PC-3 (cell line): ENCODE data around the gene RAD1. TPM values are rescaled to one million over a fixed set of nuclear protein-coding genes. Genes with fewer than 3 reads are reported as not detected.

Experiments
- ATAC-seq: fragments of 200-7000 bp; cut with Tn5 transposase; 2 replicates; pipeline ENCODE4 v1.9.1; 2020; ENCODE audit warnings: mild to moderate bottlenecking, moderate library complexity
- BruUV-seq: library from RNA; stranded (reverse); fragments of 400-500 nt; replicated peaks from 2 replicates; lab custom pipeline; 2021; lab: Mats Ljungman, UMichigan
- CTCF ChIA-PET: fragments of 300-600 bp; sonication (Branson Sonifier 250); formaldehyde crosslinking; loops from one replicate; lab custom pipeline; 2022; ENCODE audit warnings: antibody characterized with exemption; lab: Charles Lee
- POLR2A ChIA-PET: fragments of 300-600 bp; sonication (Branson Sonifier 250); formaldehyde crosslinking; loops from one replicate; lab custom pipeline; 2022; ENCODE audit warnings: antibody characterized with exemption; ENCODE audit not compliant: unreplicated experiment; lab: Charles Lee
- DNase-seq: peaks from one replicate; pipeline ENCODE4 v3.0.0-alpha.2; 2015
- H2AFZ ChIP-seq: fragments of 300-600 bp; sonication (generic); 2 replicates; pipeline ENCODE4 v1.6.0; 2016; ENCODE audit warnings: antibody characterized with exemption, low read length
- H3F3A ChIP-seq: fragments of 300-600 bp; sonication (generic); one replicate; pipeline ENCODE4 v1.6.0; 2017; ENCODE audit warnings: antibody characterized with exemption, low read length, control low read depth, mild to moderate bottlenecking; ENCODE audit not compliant: unreplicated experiment
- H3K27ac ChIP-seq: fragments of 300-600 bp; sonication (generic); 2 replicates; pipeline ENCODE4 v1.5.1; 2016; ENCODE audit warnings: mild to moderate bottlenecking, low read length
- H3K27me3 ChIP-seq: fragments of 300-600 bp; sonication (generic); 2 replicates; pipeline ENCODE4 v1.6.1; 2016; ENCODE audit warnings: low read length, mixed read lengths
- H3K36me3 ChIP-seq: fragments of 300-600 bp; sonication (generic); 2 replicates; pipeline ENCODE4 v1.6.1; 2016; ENCODE audit warnings: low read depth, mixed run types, low read length, mixed read lengths
- H3K4me1 ChIP-seq: fragments of 300-600 bp; sonication (generic); 2 replicates; pipeline ENCODE4 v1.5.1; 2016; ENCODE audit warnings: low read length; ENCODE audit not compliant: insufficient read depth
- H3K4me2 ChIP-seq: fragments of 300-600 bp; sonication (generic); 2 replicates; pipeline ENCODE4 v1.6.0; 2016; ENCODE audit warnings: low read length
- H3K4me3 ChIP-seq: fragments of 300-600 bp; sonication (generic); 2 replicates; pipeline ENCODE4 v1.5.1; 2016; ENCODE audit warnings: mild to moderate bottlenecking, low read length, mixed read lengths
- H3K79me2 ChIP-seq: fragments of 300-600 bp; sonication (generic); 2 replicates; pipeline ENCODE4 v1.6.1; 2017; ENCODE audit warnings: low read length, mixed read lengths
- H3K9ac ChIP-seq: fragments of 300-600 bp; sonication (generic); 2 replicates; pipeline ENCODE4 v1.6.0; 2016; ENCODE audit warnings: mild to moderate bottlenecking, low read length
- H3K9me2 ChIP-seq: fragments of 300-600 bp; sonication (generic); replicated peaks from 2 replicates; pipeline ENCODE4 v1.6.1; 2016; ENCODE audit warnings: mixed run types, low read length, mixed read lengths
- H3K9me3 ChIP-seq: fragments of 300-600 bp; sonication (generic); 2 replicates; pipeline ENCODE4 v1.6.1; 2016; ENCODE audit warnings: low read length, mixed read lengths
- H4K20me1 ChIP-seq: fragments of 300-600 bp; sonication (generic); 2 replicates; pipeline ENCODE4 v1.6.1; 2016; ENCODE audit warnings: low read length, mixed read lengths
- EZH2 ChIP-seq: fragments of 300-600 bp; sonication (generic); IDR thresholded peaks from one replicate; pipeline ENCODE4 v1.6.1; 2017; ENCODE audit warnings: antibody characterized with exemption, mild to moderate bottlenecking, low read length; ENCODE audit not compliant: unreplicated experiment
- EZH2phosphoT487 ChIP-seq: fragments of 300-600 bp; sonication (generic); IDR thresholded peaks from 2 replicates; pipeline ENCODE4 v1.6.1; 2018; ENCODE audit warnings: mild to moderate bottlenecking, antibody characterized with exemption, low read length, borderline replicate concordance
- intact Hi-C: fragments of 100-400 bp; cut with micrococcal nuclease; formaldehyde crosslinking; loops from 2 replicates; pipeline ENCODE4 v1.9.0; 2023
- total RNA-seq: library from RNA; depleted of rRNA; stranded (reverse); fragments of >200 nt; gene quantifications from 2 replicates; pipeline ENCODE4 v1.2.3, GENCODE V29; 2014
- TF ChIP-seq, protein P1 (sequence below): fragments of 300-600 bp; sonication (generic); conservative IDR thresholded peaks from 2 replicates; pipeline ENCODE4 v1.5.1; 2017; ENCODE audit warnings: antibody characterized with exemption, low read depth, mild to moderate bottlenecking, low read length

RAD1 gene
- total RNA-seq, 1 experiment from 2014 or later = 62.5 TPM

DNA sequence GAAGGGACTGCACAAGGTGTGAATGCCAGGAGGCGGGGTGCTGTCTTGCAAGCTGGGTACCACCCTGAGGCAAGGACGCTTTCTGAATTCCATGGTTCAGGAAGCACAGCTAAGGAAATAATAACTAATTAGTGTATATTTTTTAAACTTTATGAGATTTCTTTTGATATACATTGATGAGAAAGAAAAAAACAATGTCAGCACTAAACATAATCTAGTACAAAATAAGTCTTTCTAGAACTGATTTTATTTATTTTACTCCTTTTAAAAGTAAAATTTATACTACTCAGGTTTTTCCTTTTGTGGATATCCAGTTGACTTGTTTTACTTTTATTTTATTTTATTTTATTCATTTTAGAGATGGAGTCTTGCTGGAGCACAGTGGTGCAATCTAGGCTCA lies 17.6 kb upstream of the RAD1 start:
- ATAC-seq = no peak

DNA sequence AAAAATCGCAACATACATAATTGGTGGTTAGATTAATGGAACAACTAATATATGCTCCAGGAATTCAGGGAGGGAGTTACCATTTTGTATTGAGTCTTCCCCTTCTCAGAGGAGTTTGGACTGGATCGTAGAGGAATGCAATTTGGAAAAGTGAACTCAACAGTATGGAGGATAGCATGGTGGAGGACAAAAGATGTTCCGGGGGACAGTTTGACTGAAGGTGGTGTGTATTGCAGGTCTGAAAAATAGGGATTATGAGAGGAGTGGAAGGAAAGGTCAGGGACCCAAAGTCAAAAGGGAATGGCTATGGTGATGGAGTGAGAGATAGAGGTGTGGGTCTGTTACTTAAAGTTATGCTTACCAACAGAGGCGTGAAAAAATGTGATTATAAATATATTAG lies 15.6 kb upstream of the RAD1 start:
- peak overlapping the region; percentile 76 for H3K9ac ChIP-seq
- intact Hi-C loops = loop anchor here (2.0 kb wide), 2 partner anchors 28 to 72 kb away; no protein-coding TSS in a partner anchor
- CTCF ChIA-PET = no interaction called here
- peaks cover 12% of the 10 kb centered on the region for H3K4me1 ChIP-seq
- no TSS peak for BruUV-seq
- peaks cover 8% of the 10 kb centered on the region; the same call in 1 of the 2 replicates for H4K20me1 ChIP-seq
- H3K27ac ChIP-seq = peak overlapping the region; percentile 48
- peaks cover 50% of the 10 kb centered on the region for H3K79me2 ChIP-seq
- H2AFZ ChIP-seq = peak overlapping the region; percentile 97; the same call in 1 of the 2 replicates
- peaks cover 12% of the 10 kb centered on the region for H3F3A ChIP-seq
- no peaks in the 10 kb centered on the region for H3K9me2 ChIP-seq
- peak overlapping the region; percentile 91 for H3K4me3 ChIP-seq
- TF ChIP-seq EZH2phosphoT487 = no peak
- no peak for TF ChIP-seq EZH2
- TF ChIP-seq, protein P1, sequence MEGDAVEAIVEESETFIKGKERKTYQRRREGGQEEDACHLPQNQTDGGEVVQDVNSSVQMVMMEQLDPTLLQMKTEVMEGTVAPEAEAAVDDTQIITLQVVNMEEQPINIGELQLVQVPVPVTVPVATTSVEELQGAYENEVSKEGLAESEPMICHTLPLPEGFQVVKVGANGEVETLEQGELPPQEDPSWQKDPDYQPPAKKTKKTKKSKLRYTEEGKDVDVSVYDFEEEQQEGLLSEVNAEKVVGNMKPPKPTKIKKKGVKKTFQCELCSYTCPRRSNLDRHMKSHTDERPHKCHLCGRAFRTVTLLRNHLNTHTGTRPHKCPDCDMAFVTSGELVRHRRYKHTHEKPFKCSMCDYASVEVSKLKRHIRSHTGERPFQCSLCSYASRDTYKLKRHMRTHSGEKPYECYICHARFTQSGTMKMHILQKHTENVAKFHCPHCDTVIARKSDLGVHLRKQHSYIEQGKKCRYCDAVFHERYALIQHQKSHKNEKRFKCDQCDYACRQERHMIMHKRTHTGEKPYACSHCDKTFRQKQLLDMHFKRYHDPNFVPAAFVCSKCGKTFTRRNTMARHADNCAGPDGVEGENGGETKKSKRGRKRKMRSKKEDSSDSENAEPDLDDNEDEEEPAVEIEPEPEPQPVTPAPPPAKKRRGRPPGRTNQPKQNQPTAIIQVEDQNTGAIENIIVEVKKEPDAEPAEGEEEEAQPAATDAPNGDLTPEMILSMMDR = no peak
- ATAC-seq (no peak), DNase-seq (no peak)
- no peaks in the 10 kb centered on the region for H3K9me3 ChIP-seq
- H3K36me3 ChIP-seq = peaks cover 17% of the 10 kb centered on the region; the same call in 1 of the 2 replicates
- no peaks in the 10 kb centered on the region for H3K27me3 ChIP-seq
- POLR2A ChIA-PET = no interaction called here
- peak overlapping the region; percentile 92 for H3K4me2 ChIP-seq

More for the DNA sequence above, 17.6 kb upstream of the RAD1 start:
- intact Hi-C loops = no loop called here
- DNase-seq = no peak
- Histone ChIP-seq H2AFZ (no peak overlapping the region), H3K27me3 (no peaks in the 10 kb centered on the region), H3F3A (peaks cover 5% of the 10 kb centered on the region), H3K9ac (no peak overlapping the region), H3K9me3 (no peaks in the 10 kb centered on the region), H3K4me3 (no peak overlapping the region), H4K20me1 (peaks cover 8% of the 10 kb centered on the region; the same call in 1 of the 2 replicates), H3K36me3 (0 out of 2 replicates have a peak, but pooled peaks cover 15% of the 10 kb centered on the region), H3K4me2 (no peak overlapping the region), H3K79me2 (peaks cover 50% of the 10 kb centered on the region), H3K4me1 (peaks cover 12% of the 10 kb centered on the region), H3K27ac (no peak overlapping the region), H3K9me2 (no peaks in the 10 kb centered on the region)
- TF ChIP-seq EZH2phosphoT487 = no peak
- no peak for TF ChIP-seq EZH2
- TF ChIP-seq, protein P1 = no peak
- BruUV-seq = no TSS peak
- POLR2A ChIA-PET = no interaction called here
- CTCF ChIA-PET = no interaction called here

DNA sequence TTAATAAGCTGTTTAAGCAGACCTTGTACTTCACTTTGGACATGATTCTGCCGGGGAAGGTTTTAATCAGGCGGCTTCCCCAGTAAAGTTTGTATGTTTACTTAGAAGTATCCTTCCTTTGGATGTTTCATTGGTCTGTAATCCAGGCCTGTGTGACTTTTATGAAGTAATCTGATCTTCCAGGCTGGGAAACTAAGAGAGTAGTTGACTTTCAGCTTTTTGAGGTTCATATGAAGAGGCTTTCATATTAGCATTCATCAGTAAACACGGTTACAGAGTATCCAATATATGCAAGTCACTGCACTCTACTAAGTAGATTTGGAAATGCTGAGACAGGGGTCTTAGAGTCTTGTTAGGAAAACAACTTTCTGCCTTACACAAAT lies 15.1 kb upstream of the RAD1 start:
- CTCF ChIA-PET = no interaction called here
- intact Hi-C loops = loop anchor here (2.0 kb wide), 2 partner anchors 28 to 72 kb away; no protein-coding TSS in a partner anchor
- H2AFZ ChIP-seq = peak overlapping the region; percentile 97
- H4K20me1 ChIP-seq = peaks cover 8% of the 10 kb centered on the region; the same call in 1 of the 2 replicates
- H3F3A ChIP-seq = peaks cover 12% of the 10 kb centered on the region
- H3K4me2 ChIP-seq = peak overlapping the region; percentile 92
- TF ChIP-seq, protein P1 = no peak
- TF ChIP-seq EZH2phosphoT487 (no peak), EZH2 (no peak)
- BruUV-seq = no TSS peak
- POLR2A ChIA-PET = interaction anchor here (0.6 kb wide), 1 partner anchor 275 kb away, joined by 3 read pairs; no protein-coding TSS in a partner anchor
- H3K9me2 ChIP-seq = no peaks in the 10 kb centered on the region
- DNase-seq = peak; percentile 74
- peaks cover 12% of the 10 kb centered on the region for H3K4me1 ChIP-seq
- ATAC-seq = peak; percentile 29
- H3K9ac ChIP-seq = peak overlapping the region; percentile 76
- H3K27me3 ChIP-seq = no peaks in the 10 kb centered on the region
- peaks cover 16% of the 10 kb centered on the region for H3K36me3 ChIP-seq
- H3K4me3 ChIP-seq = peak overlapping the region; percentile 91
- H3K79me2 ChIP-seq = peaks cover 52% of the 10 kb centered on the region
- H3K9me3 ChIP-seq = no peaks in the 10 kb centered on the region
- peak overlapping the region; percentile 48 for H3K27ac ChIP-seq
